Vagina (tissue), 2 donors: Measurements from ENCODE around the gene GRIP2.

Experiments
- POLR2A ChIP-seq, 2 donors: fragments of 450-650 bp; IDR thresholded peaks; one replicate each; pipeline ENCODE4 v1.6.1; 2017; ENCODE audit warnings: antibody characterized with exemption in 2 of 2, mild to moderate bottlenecking in 2 of 2, moderate library complexity in 2 of 2
- POLR2AphosphoS5 ChIP-seq, 2 donors: sonication (generic); formaldehyde crosslinking; IDR thresholded peaks; one replicate each; pipeline ENCODE4 v1.9.0; 2017; ENCODE audit warnings: antibody characterized with exemption in 2 of 2, mild to moderate bottlenecking in 2 of 2, low read depth in 1 of 2; ENCODE audit not compliant: insufficient read depth in 1 of 2
- TF ChIP-seq, protein P1 (sequence below), 3 experiments: fragments of 450-650 bp in 2 of 3; fragments of 200-600 bp in 1 of 3; sonication (generic) in 1 of 3; IDR thresholded peaks; one replicate each; pipeline ENCODE4 v1.5.1; 2017 to 2019; ENCODE audit warnings: antibody characterized with exemption in 3 of 3, mild to moderate bottlenecking in 2 of 3, moderate library complexity in 2 of 3

DNA sequence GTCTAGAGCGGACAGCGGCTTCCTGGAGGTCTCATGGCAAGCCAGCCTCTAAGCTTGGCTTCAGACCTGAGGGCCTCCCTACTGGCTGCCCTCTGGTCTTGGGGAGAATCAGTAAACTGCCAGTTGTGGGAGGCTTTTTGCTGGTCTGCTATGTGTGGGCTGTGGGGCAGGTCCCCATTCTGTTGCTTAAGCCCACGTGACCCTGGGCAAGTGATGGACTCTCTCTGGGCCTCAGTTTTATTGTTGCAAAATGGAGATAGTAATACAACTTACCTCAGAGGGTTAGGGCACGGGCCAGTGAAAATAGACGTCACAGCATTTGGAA is 76.0 kb downstream of the GRIP2 start:
- TF ChIP-seq, protein P1, sequence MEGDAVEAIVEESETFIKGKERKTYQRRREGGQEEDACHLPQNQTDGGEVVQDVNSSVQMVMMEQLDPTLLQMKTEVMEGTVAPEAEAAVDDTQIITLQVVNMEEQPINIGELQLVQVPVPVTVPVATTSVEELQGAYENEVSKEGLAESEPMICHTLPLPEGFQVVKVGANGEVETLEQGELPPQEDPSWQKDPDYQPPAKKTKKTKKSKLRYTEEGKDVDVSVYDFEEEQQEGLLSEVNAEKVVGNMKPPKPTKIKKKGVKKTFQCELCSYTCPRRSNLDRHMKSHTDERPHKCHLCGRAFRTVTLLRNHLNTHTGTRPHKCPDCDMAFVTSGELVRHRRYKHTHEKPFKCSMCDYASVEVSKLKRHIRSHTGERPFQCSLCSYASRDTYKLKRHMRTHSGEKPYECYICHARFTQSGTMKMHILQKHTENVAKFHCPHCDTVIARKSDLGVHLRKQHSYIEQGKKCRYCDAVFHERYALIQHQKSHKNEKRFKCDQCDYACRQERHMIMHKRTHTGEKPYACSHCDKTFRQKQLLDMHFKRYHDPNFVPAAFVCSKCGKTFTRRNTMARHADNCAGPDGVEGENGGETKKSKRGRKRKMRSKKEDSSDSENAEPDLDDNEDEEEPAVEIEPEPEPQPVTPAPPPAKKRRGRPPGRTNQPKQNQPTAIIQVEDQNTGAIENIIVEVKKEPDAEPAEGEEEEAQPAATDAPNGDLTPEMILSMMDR (IDR thresholded peaks at IDR 0.05): no peak
- TF ChIP-seq POLR2A (IDR thresholded peaks at IDR 0.05) (no peak), POLR2AphosphoS5 (IDR thresholded peaks at IDR 0.05; ENCODE audit: insufficient read depth in 1 of 2, low read depth in 1 of 2) (no peak)
